ENCODE data around the gene CFAP73.
A peak's percentile ranks its signal among the peaks of the same experiment; 100 is the strongest.

Gene CFAP73

GRCh38 chr12:113165521-113166450 is 16.3 kb downstream of the CFAP73 start:
- no peak overlapping the region for H3K4ac ChIP-seq (ENCODE audit: low read depth, low read length)
- H3K27me3 ChIP-seq (ENCODE audit: insufficient read depth, low read length, poor library complexity), result no peaks in the 10 kb centered on the region
- no peak overlapping the region for H2BK120ac ChIP-seq (ENCODE audit: low read depth, low read length)
- DNase-seq, result peak; percentile 12
- no peak overlapping the region for H3K23ac ChIP-seq (ENCODE audit: low read length)
- H4K5ac ChIP-seq (ENCODE audit: low read length), result no peak overlapping the region
- no peak overlapping the region for H2BK5ac ChIP-seq (ENCODE audit: low read length)
- H3K79me2 ChIP-seq (ENCODE audit: control insufficient read depth, insufficient read depth, low read length), result no peaks in the 10 kb centered on the region
- no peak overlapping the region for H4K8ac ChIP-seq (ENCODE audit: low read depth, low read length)
- H2AK5ac ChIP-seq (ENCODE audit: low read length), result no peak overlapping the region
- no peak overlapping the region for H2BK15ac ChIP-seq (replicated peaks; ENCODE audit: low read depth)
- H3K4me2 ChIP-seq (ENCODE audit: low read length), result no peak overlapping the region
- H3K4me3 ChIP-seq (ENCODE audit: low read length), result no peak overlapping the region
- no peak overlapping the region for H3K9ac ChIP-seq (ENCODE audit: low read length)
- no peaks in the 10 kb centered on the region for H3K4me1 ChIP-seq (ENCODE audit: control insufficient read depth, low read depth, low read length)
- no CpG with 5 or more reads among the region's 32 CpGs for WGBS (ENCODE audit: extremely low coverage, insufficient coverage, low lambda C conversion rate)
- H3K79me1 ChIP-seq (ENCODE audit: low read length), result no peaks in the 10 kb centered on the region
- no peak overlapping the region for H3K18ac ChIP-seq (ENCODE audit: low read length)
- no peak overlapping the region for H3K27ac ChIP-seq (ENCODE audit: low read depth, low read length)
- peaks cover 9% of the 10 kb centered on the region for H3K36me3 ChIP-seq (ENCODE audit: control insufficient read depth, insufficient read depth, low read length)
- no peak overlapping the region for H3K56ac ChIP-seq (ENCODE audit: low read length)

GRCh38 chr12:113167868-113168267 is 18.3 kb downstream of the CFAP73 start:
- no peaks in the 10 kb centered on the region for H3K4me1 ChIP-seq (ENCODE audit: control insufficient read depth, low read depth, low read length)
- no peak overlapping the region for H3K4ac ChIP-seq (ENCODE audit: low read depth, low read length)
- H3K79me2 ChIP-seq (ENCODE audit: control insufficient read depth, insufficient read depth, low read length), result no peaks in the 10 kb centered on the region
- no peak overlapping the region for H2BK120ac ChIP-seq (ENCODE audit: low read depth, low read length)
- no peak overlapping the region for H2BK5ac ChIP-seq (ENCODE audit: low read length)
- no peaks in the 10 kb centered on the region for H3K79me1 ChIP-seq (ENCODE audit: low read length)
- no peak overlapping the region for H3K4me2 ChIP-seq (ENCODE audit: low read length)
- H4K5ac ChIP-seq (ENCODE audit: low read length), result no peak overlapping the region
- H3K18ac ChIP-seq (ENCODE audit: low read length), result no peak overlapping the region
- H3K36me3 ChIP-seq (ENCODE audit: control insufficient read depth, insufficient read depth, low read length), result peaks cover 13% of the 10 kb centered on the region
- no peak overlapping the region for H3K4me3 ChIP-seq (ENCODE audit: low read length)
- H2BK15ac ChIP-seq (replicated peaks; ENCODE audit: low read depth), result no peak overlapping the region
- no peak overlapping the region for H2AK5ac ChIP-seq (ENCODE audit: low read length)
- no CpG with 5 or more reads among the region's 10 CpGs for WGBS (ENCODE audit: extremely low coverage, insufficient coverage, low lambda C conversion rate)
- H3K27me3 ChIP-seq (ENCODE audit: insufficient read depth, low read length, poor library complexity), result no peaks in the 10 kb centered on the region
- H3K9ac ChIP-seq (ENCODE audit: low read length), result no peak overlapping the region
- DNase-seq, result no peak
- no peak overlapping the region for H3K27ac ChIP-seq (ENCODE audit: low read depth, low read length)
- no peak overlapping the region for H3K23ac ChIP-seq (ENCODE audit: low read length)
- H3K56ac ChIP-seq (ENCODE audit: low read length), result no peak overlapping the region
- H4K8ac ChIP-seq (ENCODE audit: low read depth, low read length), result no peak overlapping the region

- Histone ChIP-seq H4K8ac (ENCODE audit: low read depth, low read length) (no peak overlapping the region), H2BK120ac (ENCODE audit: low read depth, low read length) (no peak overlapping the region), H3K18ac (ENCODE audit: low read length) (no peak overlapping the region), H3K23ac (ENCODE audit: low read length) (no peak overlapping the region), H3K4me1 (ENCODE audit: control insufficient read depth, low read depth, low read length) (no peaks in the 10 kb centered on the region), H3K79me1 (ENCODE audit: low read length) (no peaks in the 10 kb centered on the region), H3K56ac (ENCODE audit: low read length) (no peak overlapping the region), H3K27ac (ENCODE audit: low read depth, low read length) (no peak overlapping the region), H3K4me2 (ENCODE audit: low read length) (no peak overlapping the region), H4K5ac (ENCODE audit: low read length) (no peak overlapping the region), H3K9ac (ENCODE audit: low read length) (no peak overlapping the region), H3K36me3 (ENCODE audit: control insufficient read depth, insufficient read depth, low read length) (peaks cover 22% of the 10 kb centered on the region), H3K4ac (ENCODE audit: low read depth, low read length) (no peak overlapping the region), H3K4me3 (ENCODE audit: low read length) (no peak overlapping the region), H3K27me3 (ENCODE audit: insufficient read depth, low read length, poor library complexity) (no peaks in the 10 kb centered on the region), H3K79me2 (ENCODE audit: control insufficient read depth, insufficient read depth, low read length) (no peaks in the 10 kb centered on the region), H2AK5ac (ENCODE audit: low read length) (no peak overlapping the region), H2BK15ac (replicated peaks; ENCODE audit: low read depth) (no peak overlapping the region), H2BK5ac (ENCODE audit: low read length) (no peak overlapping the region)
- no peak for DNase-seq
- no CpG with 5 or more reads among the region's 13 CpGs for WGBS (ENCODE audit: extremely low coverage, insufficient coverage, low lambda C conversion rate)
Measured at GRCh38 chr12:113169697-113170096, 20.2 kb downstream of the CFAP73 start.

GRCh38 chr12:113170457-113170856 is 20.9 kb downstream of the CFAP73 start:
- no peak overlapping the region for H3K56ac ChIP-seq (ENCODE audit: low read length)
- no peak overlapping the region for H3K23ac ChIP-seq (ENCODE audit: low read length)
- H3K79me2 ChIP-seq (ENCODE audit: control insufficient read depth, insufficient read depth, low read length), result no peaks in the 10 kb centered on the region
- no peak overlapping the region for H3K4me3 ChIP-seq (ENCODE audit: low read length)
- H2AK5ac ChIP-seq (ENCODE audit: low read length), result no peak overlapping the region
- H2BK15ac ChIP-seq (replicated peaks; ENCODE audit: low read depth), result no peak overlapping the region
- H4K8ac ChIP-seq (ENCODE audit: low read depth, low read length), result no peak overlapping the region
- no peak overlapping the region for H3K27ac ChIP-seq (ENCODE audit: low read depth, low read length)
- DNase-seq, result no peak
- H3K4me2 ChIP-seq (ENCODE audit: low read length), result no peak overlapping the region
- no peaks in the 10 kb centered on the region for H3K4me1 ChIP-seq (ENCODE audit: control insufficient read depth, low read depth, low read length)
- H4K5ac ChIP-seq (ENCODE audit: low read length), result no peak overlapping the region
- H2BK5ac ChIP-seq (ENCODE audit: low read length), result no peak overlapping the region
- H3K36me3 ChIP-seq (ENCODE audit: control insufficient read depth, insufficient read depth, low read length), result peaks cover 20% of the 10 kb centered on the region
- WGBS (ENCODE audit: extremely low coverage, insufficient coverage, low lambda C conversion rate), result no CpG with 5 or more reads among the region's 5 CpGs
- H3K27me3 ChIP-seq (ENCODE audit: insufficient read depth, low read length, poor library complexity), result no peaks in the 10 kb centered on the region
- H3K4ac ChIP-seq (ENCODE audit: low read depth, low read length), result no peak overlapping the region
- no peaks in the 10 kb centered on the region for H3K79me1 ChIP-seq (ENCODE audit: low read length)
- H3K9ac ChIP-seq (ENCODE audit: low read length), result no peak overlapping the region
- no peak overlapping the region for H3K18ac ChIP-seq (ENCODE audit: low read length)
- no peak overlapping the region for H2BK120ac ChIP-seq (ENCODE audit: low read depth, low read length)

GRCh38 chr12:113170926-113171325 is 21.4 kb downstream of the CFAP73 start:
- DNase-seq, result no peak
- Histone ChIP-seq H2AK5ac (ENCODE audit: low read length) (no peak overlapping the region), H3K27me3 (ENCODE audit: insufficient read depth, low read length, poor library complexity) (no peaks in the 10 kb centered on the region), H4K8ac (ENCODE audit: low read depth, low read length) (no peak overlapping the region), H3K79me2 (ENCODE audit: control insufficient read depth, insufficient read depth, low read length) (no peaks in the 10 kb centered on the region), H2BK15ac (replicated peaks; ENCODE audit: low read depth) (no peak overlapping the region), H3K23ac (ENCODE audit: low read length) (no peak overlapping the region), H3K9ac (ENCODE audit: low read length) (no peak overlapping the region), H3K79me1 (ENCODE audit: low read length) (no peaks in the 10 kb centered on the region), H4K5ac (ENCODE audit: low read length) (no peak overlapping the region), H3K4me2 (ENCODE audit: low read length) (no peak overlapping the region), H3K4ac (ENCODE audit: low read depth, low read length) (no peak overlapping the region), H3K27ac (ENCODE audit: low read depth, low read length) (no peak overlapping the region), H3K4me3 (ENCODE audit: low read length) (no peak overlapping the region), H3K4me1 (ENCODE audit: control insufficient read depth, low read depth, low read length) (no peaks in the 10 kb centered on the region), H3K36me3 (ENCODE audit: control insufficient read depth, insufficient read depth, low read length) (peaks cover 20% of the 10 kb centered on the region), H3K56ac (ENCODE audit: low read length) (no peak overlapping the region), H2BK120ac (ENCODE audit: low read depth, low read length) (no peak overlapping the region), H3K18ac (ENCODE audit: low read length) (no peak overlapping the region), H2BK5ac (ENCODE audit: low read length) (no peak overlapping the region)
- WGBS (ENCODE audit: extremely low coverage, insufficient coverage, low lambda C conversion rate), result no CpG with 5 or more reads among the region's 4 CpGs

Data from mesendoderm (in vitro differentiated cells).